ENCODE results near the gene STPG3. TPM values are rescaled to one million over a fixed set of nuclear protein-coding genes. Genes with fewer than 3 reads are reported as not detected.

STPG3 gene
- total RNA-seq, 1 donor from 2014 or later = not detected

GRCh38 chr9:137232101-137232500 is 19.0 kb upstream of the STPG3 start:
- DNase-seq (ENCODE audit: low read depth) (no peak), FAIRE-seq (no peak)
- Histone ChIP-seq H3K4me3 (ENCODE audit: low read depth, low read length) (no peak overlapping the region), H3K36me3 (ENCODE audit: control insufficient read depth, insufficient read depth, low read length) (no peaks in the 10 kb centered on the region), H3K27me3 (ENCODE audit: control insufficient read depth, insufficient read depth, low read length) (peaks cover 2% of the 10 kb centered on the region)
- no peak for TF ChIP-seq CTCF (IDR thresholded peaks at IDR 0.05; ENCODE audit: insufficient read depth, low read length, severe bottlenecking)

DNA sequence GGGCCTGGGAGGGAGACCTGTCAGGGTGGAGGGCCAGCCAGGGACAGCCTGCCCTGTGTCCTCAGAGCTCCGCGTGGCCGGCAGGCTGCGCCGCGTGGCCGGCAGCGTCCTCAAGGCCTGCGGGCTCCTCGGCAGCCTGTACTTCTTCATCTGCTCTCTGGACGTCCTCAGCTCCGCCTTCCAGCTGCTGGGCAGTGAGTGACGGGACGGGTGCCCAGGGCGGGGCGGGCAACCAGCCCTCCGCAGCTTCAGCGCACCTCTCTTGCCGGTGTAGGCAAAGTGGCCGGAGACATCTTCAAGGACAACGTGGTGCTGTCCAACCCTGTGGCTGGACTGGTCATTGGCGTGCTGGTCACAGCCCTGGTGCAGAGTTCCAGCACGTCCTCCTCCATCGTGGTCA is 18.6 kb upstream of the STPG3 start:
- no peak overlapping the region for H3K4me3 ChIP-seq (ENCODE audit: low read depth, low read length)
- H3K36me3 ChIP-seq (ENCODE audit: control insufficient read depth, insufficient read depth, low read length) = no peaks in the 10 kb centered on the region
- TF ChIP-seq CTCF (IDR thresholded peaks at IDR 0.05; ENCODE audit: insufficient read depth, low read length, severe bottlenecking) = no peak

GRCh38 chr9:137233143-137233980 is 17.7 kb upstream of the STPG3 start:
- no peak for DNase-seq (ENCODE audit: low read depth)
- H3K36me3 ChIP-seq (ENCODE audit: control insufficient read depth, insufficient read depth, low read length) = no peaks in the 10 kb centered on the region
- H3K4me3 ChIP-seq (ENCODE audit: low read depth, low read length) = no peak overlapping the region
- no peak for TF ChIP-seq CTCF (IDR thresholded peaks at IDR 0.05; ENCODE audit: insufficient read depth, low read length, severe bottlenecking)
- peaks cover 2% of the 10 kb centered on the region for H3K27me3 ChIP-seq (ENCODE audit: control insufficient read depth, insufficient read depth, low read length)
- no peak for FAIRE-seq

More for the DNA sequence above, 18.6 kb upstream of the STPG3 start:
- FAIRE-seq (no peak), DNase-seq (ENCODE audit: low read depth) (no peak)
- H3K27me3 ChIP-seq (ENCODE audit: control insufficient read depth, insufficient read depth, low read length) = peaks cover 2% of the 10 kb centered on the region

DNA sequence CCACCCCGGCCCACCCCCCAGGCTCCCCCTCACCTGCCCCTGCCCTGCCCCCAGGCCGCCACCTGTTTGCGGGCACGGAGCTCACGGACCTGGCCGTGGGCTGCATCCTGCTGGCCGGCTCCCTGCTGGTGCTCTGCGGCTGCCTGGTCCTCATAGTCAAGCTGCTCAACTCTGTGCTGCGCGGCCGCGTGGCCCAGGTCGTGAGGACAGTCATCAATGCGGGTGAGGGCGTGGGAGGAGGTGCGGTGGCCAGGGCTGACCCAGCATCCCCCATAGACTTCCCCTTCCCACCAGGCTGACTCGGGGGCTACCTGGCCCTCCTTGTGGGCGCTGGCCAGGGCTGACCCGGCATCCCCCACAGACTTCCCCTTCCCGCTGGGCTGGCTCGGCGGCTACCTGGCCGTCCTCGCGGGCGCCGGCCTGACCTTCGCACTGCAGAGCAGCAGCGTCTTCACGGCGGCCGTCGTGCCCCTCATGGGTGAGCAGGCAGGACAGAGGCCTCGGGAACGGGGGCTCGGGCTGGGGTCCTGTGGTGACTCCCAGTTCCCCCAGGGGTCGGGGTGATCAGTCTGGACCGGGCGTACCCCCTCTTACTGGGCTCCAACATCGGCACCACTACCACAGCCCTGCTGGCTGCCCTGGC is 16.9 kb upstream of the STPG3 start:
- no peak for FAIRE-seq
- no peak overlapping the region for H3K4me3 ChIP-seq (ENCODE audit: low read depth, low read length)
- no peaks in the 10 kb centered on the region for H3K36me3 ChIP-seq (ENCODE audit: control insufficient read depth, insufficient read depth, low read length)
- H3K27me3 ChIP-seq (ENCODE audit: control insufficient read depth, insufficient read depth, low read length) = peaks cover 2% of the 10 kb centered on the region
- no peak for TF ChIP-seq CTCF (IDR thresholded peaks at IDR 0.05; ENCODE audit: insufficient read depth, low read length, severe bottlenecking)
- no peak for DNase-seq (ENCODE audit: low read depth)

DNA sequence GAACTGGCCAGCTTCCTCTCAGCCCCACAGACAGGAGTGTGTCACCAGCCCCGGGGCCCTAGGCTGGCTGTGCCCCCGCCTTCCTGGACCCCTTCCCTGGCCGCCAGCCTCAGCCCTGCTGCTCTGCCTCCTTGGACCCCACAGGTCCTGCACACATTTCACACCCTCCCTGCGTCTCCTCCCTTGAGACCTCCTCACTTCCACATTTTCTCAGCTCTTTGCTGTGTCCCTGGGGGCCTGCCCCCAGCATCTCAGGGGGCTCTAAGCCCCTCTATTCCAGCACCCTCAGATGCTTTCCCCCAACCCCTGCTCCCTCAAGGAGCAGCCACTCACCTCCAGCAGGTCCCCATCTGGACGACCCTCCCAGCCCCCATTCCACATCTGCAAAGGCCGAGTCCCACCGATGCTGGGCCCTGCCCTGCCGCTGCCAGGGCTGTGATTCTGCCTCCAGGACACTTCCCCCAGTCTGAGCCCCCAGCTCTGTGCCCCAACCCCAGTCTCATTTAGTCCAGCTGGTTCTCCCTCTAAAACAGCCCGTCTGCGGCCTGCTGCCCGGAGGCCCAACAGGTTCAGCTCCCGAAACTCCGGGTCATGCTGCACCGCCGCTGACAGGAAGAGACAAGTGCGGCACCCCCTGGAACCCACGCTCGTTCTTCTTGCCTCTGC is 16.2 kb upstream of the STPG3 start:
- H3K27me3 ChIP-seq (ENCODE audit: control insufficient read depth, insufficient read depth, low read length) = peaks cover 2% of the 10 kb centered on the region
- H3K4me3 ChIP-seq (ENCODE audit: low read depth, low read length) = no peak overlapping the region
- FAIRE-seq = no peak
- no peaks in the 10 kb centered on the region for H3K36me3 ChIP-seq (ENCODE audit: control insufficient read depth, insufficient read depth, low read length)
- TF ChIP-seq CTCF (IDR thresholded peaks at IDR 0.05; ENCODE audit: insufficient read depth, low read length, severe bottlenecking) = no peak
- no peak for DNase-seq (ENCODE audit: low read depth)

Data from bronchial epithelial cell (primary cell).